Liver (tissue), 3 donors: ENCODE data around the gene CAMK1D.

ENCODE experiments used
- SP1 ChIP-seq: IDR thresholded peaks from 2 replicates; pipeline ENCODE4 v1.6.1; 2018; ENCODE audit warnings: antibody characterized with exemption, mild to moderate bottlenecking
- YY1 ChIP-seq: IDR thresholded peaks from 2 replicates; pipeline ENCODE4 v1.6.1; 2016; ENCODE audit warnings: antibody characterized with exemption, mild to moderate bottlenecking
- TF ChIP-seq, protein P1 (sequence below): fragments of 150-350 bp; IDR thresholded peaks from 2 replicates; pipeline ENCODE4 v1.5.1; 2017; ENCODE audit warnings: improper control_type of control experiment, low read depth, low read length; ENCODE audit not compliant: missing input control
- TF ChIP-seq, protein P2 (sequence below): IDR thresholded peaks from 2 replicates; pipeline ENCODE4 v1.6.1; 2016; ENCODE audit warnings: antibody characterized with exemption, mild to moderate bottlenecking
- donor health status: healthy.
- donor health status: healthy.

DNA sequence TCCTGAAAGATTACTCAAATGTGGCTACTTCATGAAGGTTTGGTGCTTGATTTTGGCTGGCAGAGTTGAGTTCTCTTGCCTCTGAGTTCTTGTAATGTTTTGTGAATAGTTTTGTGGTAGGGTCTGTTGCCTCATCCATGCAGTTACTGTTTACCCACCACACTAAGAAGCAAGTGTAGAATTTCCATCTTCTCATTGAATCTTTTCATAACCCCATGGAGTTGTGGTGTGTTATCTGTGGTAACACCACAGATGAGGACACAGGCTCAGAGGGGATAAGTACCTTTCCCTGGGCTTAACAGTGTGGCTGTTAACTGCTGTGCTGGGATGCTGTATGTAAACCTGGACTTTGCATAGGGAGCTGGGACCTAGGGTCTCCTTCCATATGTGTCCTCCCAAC is 186.3 kb downstream of the CAMK1D start:
- TF ChIP-seq SP1 (no peak), YY1 (no peak)
- TF ChIP-seq, protein P1, sequence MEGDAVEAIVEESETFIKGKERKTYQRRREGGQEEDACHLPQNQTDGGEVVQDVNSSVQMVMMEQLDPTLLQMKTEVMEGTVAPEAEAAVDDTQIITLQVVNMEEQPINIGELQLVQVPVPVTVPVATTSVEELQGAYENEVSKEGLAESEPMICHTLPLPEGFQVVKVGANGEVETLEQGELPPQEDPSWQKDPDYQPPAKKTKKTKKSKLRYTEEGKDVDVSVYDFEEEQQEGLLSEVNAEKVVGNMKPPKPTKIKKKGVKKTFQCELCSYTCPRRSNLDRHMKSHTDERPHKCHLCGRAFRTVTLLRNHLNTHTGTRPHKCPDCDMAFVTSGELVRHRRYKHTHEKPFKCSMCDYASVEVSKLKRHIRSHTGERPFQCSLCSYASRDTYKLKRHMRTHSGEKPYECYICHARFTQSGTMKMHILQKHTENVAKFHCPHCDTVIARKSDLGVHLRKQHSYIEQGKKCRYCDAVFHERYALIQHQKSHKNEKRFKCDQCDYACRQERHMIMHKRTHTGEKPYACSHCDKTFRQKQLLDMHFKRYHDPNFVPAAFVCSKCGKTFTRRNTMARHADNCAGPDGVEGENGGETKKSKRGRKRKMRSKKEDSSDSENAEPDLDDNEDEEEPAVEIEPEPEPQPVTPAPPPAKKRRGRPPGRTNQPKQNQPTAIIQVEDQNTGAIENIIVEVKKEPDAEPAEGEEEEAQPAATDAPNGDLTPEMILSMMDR = no peak
- TF ChIP-seq, protein P2, sequence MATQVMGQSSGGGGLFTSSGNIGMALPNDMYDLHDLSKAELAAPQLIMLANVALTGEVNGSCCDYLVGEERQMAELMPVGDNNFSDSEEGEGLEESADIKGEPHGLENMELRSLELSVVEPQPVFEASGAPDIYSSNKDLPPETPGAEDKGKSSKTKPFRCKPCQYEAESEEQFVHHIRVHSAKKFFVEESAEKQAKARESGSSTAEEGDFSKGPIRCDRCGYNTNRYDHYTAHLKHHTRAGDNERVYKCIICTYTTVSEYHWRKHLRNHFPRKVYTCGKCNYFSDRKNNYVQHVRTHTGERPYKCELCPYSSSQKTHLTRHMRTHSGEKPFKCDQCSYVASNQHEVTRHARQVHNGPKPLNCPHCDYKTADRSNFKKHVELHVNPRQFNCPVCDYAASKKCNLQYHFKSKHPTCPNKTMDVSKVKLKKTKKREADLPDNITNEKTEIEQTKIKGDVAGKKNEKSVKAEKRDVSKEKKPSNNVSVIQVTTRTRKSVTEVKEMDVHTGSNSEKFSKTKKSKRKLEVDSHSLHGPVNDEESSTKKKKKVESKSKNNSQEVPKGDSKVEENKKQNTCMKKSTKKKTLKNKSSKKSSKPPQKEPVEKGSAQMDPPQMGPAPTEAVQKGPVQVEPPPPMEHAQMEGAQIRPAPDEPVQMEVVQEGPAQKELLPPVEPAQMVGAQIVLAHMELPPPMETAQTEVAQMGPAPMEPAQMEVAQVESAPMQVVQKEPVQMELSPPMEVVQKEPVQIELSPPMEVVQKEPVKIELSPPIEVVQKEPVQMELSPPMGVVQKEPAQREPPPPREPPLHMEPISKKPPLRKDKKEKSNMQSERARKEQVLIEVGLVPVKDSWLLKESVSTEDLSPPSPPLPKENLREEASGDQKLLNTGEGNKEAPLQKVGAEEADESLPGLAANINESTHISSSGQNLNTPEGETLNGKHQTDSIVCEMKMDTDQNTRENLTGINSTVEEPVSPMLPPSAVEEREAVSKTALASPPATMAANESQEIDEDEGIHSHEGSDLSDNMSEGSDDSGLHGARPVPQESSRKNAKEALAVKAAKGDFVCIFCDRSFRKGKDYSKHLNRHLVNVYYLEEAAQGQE = no peak
